Measurements from ENCODE around the gene CXCL1.

Gene CXCL1

DNA sequence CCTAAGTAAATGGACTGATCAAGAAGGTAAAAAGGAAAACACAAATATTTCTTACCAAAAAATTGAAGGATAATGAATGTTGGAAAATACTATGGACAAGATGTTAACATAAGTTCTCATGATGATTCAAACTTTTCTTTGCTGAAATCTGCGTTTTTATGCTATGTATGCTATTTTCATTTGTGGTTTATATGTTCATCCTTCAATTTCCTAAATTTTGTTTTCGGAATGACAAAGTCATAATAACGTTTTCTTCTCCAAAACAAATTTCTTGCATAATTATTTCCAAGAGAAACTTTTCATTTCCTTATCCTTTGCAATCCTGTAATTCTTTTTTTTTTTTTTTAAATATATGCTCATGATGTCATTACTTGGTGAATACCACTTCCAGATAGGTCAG, 8.3 kb upstream of the CXCL1 start:
- TF ChIP-seq, protein P1, sequence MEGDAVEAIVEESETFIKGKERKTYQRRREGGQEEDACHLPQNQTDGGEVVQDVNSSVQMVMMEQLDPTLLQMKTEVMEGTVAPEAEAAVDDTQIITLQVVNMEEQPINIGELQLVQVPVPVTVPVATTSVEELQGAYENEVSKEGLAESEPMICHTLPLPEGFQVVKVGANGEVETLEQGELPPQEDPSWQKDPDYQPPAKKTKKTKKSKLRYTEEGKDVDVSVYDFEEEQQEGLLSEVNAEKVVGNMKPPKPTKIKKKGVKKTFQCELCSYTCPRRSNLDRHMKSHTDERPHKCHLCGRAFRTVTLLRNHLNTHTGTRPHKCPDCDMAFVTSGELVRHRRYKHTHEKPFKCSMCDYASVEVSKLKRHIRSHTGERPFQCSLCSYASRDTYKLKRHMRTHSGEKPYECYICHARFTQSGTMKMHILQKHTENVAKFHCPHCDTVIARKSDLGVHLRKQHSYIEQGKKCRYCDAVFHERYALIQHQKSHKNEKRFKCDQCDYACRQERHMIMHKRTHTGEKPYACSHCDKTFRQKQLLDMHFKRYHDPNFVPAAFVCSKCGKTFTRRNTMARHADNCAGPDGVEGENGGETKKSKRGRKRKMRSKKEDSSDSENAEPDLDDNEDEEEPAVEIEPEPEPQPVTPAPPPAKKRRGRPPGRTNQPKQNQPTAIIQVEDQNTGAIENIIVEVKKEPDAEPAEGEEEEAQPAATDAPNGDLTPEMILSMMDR (IDR thresholded peaks at IDR 0.05; ENCODE audit: poor library complexity, severe bottlenecking) = no peak
- H3K9me3 ChIP-seq (ENCODE audit: severe bottlenecking) = no peaks in the 10 kb centered on the region
- H3K27ac ChIP-seq (ENCODE audit: poor library complexity, severe bottlenecking) = no peak overlapping the region
- ATAC-seq (ENCODE audit: low read depth) (no peak), DNase-seq (ENCODE audit: low spot score) (no peak)
- H3K4me1 ChIP-seq (ENCODE audit: insufficient read depth, poor library complexity, severe bottlenecking) = peaks cover 9% of the 10 kb centered on the region
- H3K27me3 ChIP-seq (ENCODE audit: insufficient read depth, poor library complexity, severe bottlenecking) = no peaks in the 10 kb centered on the region
- H3K4me3 ChIP-seq (ENCODE audit: severe bottlenecking) = no peak overlapping the region
- H3K36me3 ChIP-seq (ENCODE audit: low read depth) = no peaks in the 10 kb centered on the region

DNA sequence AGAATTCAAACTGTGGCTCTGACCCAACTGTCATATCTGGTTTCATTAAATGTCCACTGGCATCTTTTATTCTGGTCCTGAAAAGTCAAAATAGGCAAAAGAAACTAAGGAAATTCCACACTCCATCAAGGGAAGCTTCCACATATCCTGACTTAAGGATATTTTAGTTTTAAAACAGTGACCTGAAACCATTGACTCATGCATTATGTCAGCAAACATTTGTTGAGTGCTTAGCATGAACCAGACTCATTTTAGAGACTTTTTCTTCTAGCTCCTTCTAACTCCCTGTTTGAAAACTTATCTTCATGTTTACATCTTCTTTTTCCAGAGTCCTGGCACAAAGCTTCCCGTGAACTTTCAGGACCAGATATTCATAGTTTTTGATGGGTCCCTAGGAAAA, 6.9 kb upstream of the CXCL1 start:
- Histone ChIP-seq H3K4me1 (ENCODE audit: insufficient read depth, poor library complexity, severe bottlenecking) (peaks cover 13% of the 10 kb centered on the region), H3K9me3 (ENCODE audit: severe bottlenecking) (no peaks in the 10 kb centered on the region), H3K27me3 (ENCODE audit: insufficient read depth, poor library complexity, severe bottlenecking) (no peaks in the 10 kb centered on the region), H3K4me3 (ENCODE audit: severe bottlenecking) (no peak overlapping the region), H3K27ac (ENCODE audit: poor library complexity, severe bottlenecking) (no peak overlapping the region), H3K36me3 (ENCODE audit: low read depth) (no peaks in the 10 kb centered on the region)
- TF ChIP-seq, protein P1 (IDR thresholded peaks at IDR 0.05; ENCODE audit: poor library complexity, severe bottlenecking) = no peak
- DNase-seq (ENCODE audit: low spot score) = no peak
- ATAC-seq (ENCODE audit: low read depth) = no peak

DNA sequence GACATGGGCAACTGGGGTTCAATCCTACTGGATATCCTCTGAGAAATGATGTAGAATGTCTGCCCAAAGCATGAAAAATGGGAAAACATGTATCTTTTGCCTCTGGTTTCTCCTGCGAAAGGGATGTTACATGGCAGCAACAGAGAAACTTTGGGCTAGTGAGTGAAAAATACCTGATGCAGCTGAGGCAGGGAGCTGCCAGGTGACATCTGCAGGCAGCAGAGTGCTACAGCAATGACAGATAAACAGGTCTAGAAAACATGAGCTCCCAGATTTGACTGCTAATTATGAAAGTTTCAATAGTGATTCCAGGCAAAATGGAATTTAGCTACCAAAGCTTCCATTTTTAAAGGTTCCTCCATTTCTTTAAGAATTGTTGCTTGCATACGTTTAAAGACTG, 4.8 kb upstream of the CXCL1 start:
- Histone ChIP-seq H3K27ac (ENCODE audit: poor library complexity, severe bottlenecking) (no peak overlapping the region), H3K9me3 (ENCODE audit: severe bottlenecking) (no peaks in the 10 kb centered on the region), H3K4me3 (ENCODE audit: severe bottlenecking) (no peak overlapping the region), H3K36me3 (ENCODE audit: low read depth) (no peaks in the 10 kb centered on the region), H3K27me3 (ENCODE audit: insufficient read depth, poor library complexity, severe bottlenecking) (no peaks in the 10 kb centered on the region), H3K4me1 (ENCODE audit: insufficient read depth, poor library complexity, severe bottlenecking) (peaks cover 16% of the 10 kb centered on the region)
- ATAC-seq (ENCODE audit: low read depth) = peak; percentile 24; the same call in 1 of the 3 replicates
- DNase-seq (ENCODE audit: low spot score) = no peak
- TF ChIP-seq, protein P1 (IDR thresholded peaks at IDR 0.05; ENCODE audit: poor library complexity, severe bottlenecking) = peak; percentile 67

DNA sequence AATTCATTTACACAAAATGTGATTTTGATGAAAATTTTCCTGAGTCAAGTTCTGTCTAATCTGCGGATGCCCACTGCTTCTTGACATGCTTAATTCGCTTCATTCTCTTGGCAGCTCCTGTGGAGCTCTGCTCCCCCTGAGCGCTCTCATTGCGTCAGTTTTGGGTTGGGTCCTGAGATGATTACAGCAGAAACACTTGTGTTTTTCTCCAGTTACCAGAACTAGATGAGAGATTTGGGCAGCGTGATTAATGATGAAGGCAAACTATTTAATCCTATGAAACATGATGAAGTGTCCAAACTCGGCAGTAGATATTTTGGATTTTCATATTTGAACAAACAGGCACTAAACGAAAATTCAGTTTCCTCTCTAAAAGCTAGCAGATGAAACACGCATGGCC, 4.2 kb upstream of the CXCL1 start:
- Histone ChIP-seq H3K4me3 (ENCODE audit: severe bottlenecking) (no peak overlapping the region), H3K27me3 (ENCODE audit: insufficient read depth, poor library complexity, severe bottlenecking) (no peaks in the 10 kb centered on the region), H3K36me3 (ENCODE audit: low read depth) (no peaks in the 10 kb centered on the region), H3K9me3 (ENCODE audit: severe bottlenecking) (no peaks in the 10 kb centered on the region), H3K4me1 (ENCODE audit: insufficient read depth, poor library complexity, severe bottlenecking) (peaks cover 16% of the 10 kb centered on the region), H3K27ac (ENCODE audit: poor library complexity, severe bottlenecking) (no peak overlapping the region)
- TF ChIP-seq, protein P1 (IDR thresholded peaks at IDR 0.05; ENCODE audit: poor library complexity, severe bottlenecking) = peak; percentile 1
- ATAC-seq (ENCODE audit: low read depth) (no peak), DNase-seq (ENCODE audit: low spot score) (no peak)

DNA sequence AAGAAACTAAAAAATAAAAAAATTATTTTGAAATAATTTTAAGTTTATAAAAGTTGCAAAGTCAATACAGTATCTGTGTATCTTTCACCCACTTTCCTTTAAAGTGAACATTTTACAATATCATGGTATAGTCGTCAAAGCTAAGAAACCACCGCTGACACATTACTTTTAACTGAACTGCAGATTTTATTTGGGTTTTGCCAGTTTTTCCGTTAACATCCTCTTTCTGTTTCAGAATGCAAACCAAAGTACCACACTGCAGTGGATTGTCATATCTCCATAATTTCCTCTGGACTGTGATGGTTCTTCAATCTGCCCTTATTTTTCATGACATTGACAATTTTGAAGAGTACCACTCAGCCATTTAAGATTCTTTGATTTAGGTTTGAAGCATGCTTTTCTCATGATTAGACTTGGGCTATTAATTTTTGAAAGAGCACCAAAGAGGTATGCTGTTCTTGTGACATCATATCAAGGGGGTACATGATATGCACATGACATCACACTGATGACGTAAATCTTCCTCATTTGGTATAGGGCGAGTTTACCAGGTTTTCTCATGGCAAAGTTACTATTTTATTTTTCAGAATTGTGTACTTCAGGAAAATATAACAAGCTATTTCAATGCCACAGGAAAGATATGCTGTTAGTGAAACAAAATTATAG, 3.6 kb upstream of the CXCL1 start:
- ATAC-seq (ENCODE audit: low read depth) = no peak
- H3K27me3 ChIP-seq (ENCODE audit: insufficient read depth, poor library complexity, severe bottlenecking) = no peaks in the 10 kb centered on the region
- no peaks in the 10 kb centered on the region for H3K9me3 ChIP-seq (ENCODE audit: severe bottlenecking)
- no peak for DNase-seq (ENCODE audit: low spot score)
- peaks cover 16% of the 10 kb centered on the region for H3K4me1 ChIP-seq (ENCODE audit: insufficient read depth, poor library complexity, severe bottlenecking)
- H3K36me3 ChIP-seq (ENCODE audit: low read depth) = no peaks in the 10 kb centered on the region
- H3K27ac ChIP-seq (ENCODE audit: poor library complexity, severe bottlenecking) = no peak overlapping the region
- no peak overlapping the region for H3K4me3 ChIP-seq (ENCODE audit: severe bottlenecking)
- TF ChIP-seq, protein P1 (IDR thresholded peaks at IDR 0.05; ENCODE audit: poor library complexity, severe bottlenecking) = no peak
